ENCODE data around the gene NQO2. TPM values are rescaled to one million over a fixed set of nuclear protein-coding genes. Genes with fewer than 3 reads are reported as not detected.
"Not testable (repeated sequence)": the region's sequence is repeated elsewhere in the genome, so short reads cannot be mapped to it uniquely, and the experiment has no call there.

NQO2 gene
- total RNA-seq, 1 donor from 2014 or later, result 19.1 TPM

- no peak overlapping the region for H3K4me3 Mint-ChIP-seq
- no peaks in the 10 kb centered on the region for H3K27me3 Mint-ChIP-seq
- H3K36me3 Mint-ChIP-seq, result peaks cover 31% of the 10 kb centered on the region
- no peak for DNase-seq (ENCODE audit: extremely low spot score, unreplicated experiment)
- TF ChIP-seq, protein P1, sequence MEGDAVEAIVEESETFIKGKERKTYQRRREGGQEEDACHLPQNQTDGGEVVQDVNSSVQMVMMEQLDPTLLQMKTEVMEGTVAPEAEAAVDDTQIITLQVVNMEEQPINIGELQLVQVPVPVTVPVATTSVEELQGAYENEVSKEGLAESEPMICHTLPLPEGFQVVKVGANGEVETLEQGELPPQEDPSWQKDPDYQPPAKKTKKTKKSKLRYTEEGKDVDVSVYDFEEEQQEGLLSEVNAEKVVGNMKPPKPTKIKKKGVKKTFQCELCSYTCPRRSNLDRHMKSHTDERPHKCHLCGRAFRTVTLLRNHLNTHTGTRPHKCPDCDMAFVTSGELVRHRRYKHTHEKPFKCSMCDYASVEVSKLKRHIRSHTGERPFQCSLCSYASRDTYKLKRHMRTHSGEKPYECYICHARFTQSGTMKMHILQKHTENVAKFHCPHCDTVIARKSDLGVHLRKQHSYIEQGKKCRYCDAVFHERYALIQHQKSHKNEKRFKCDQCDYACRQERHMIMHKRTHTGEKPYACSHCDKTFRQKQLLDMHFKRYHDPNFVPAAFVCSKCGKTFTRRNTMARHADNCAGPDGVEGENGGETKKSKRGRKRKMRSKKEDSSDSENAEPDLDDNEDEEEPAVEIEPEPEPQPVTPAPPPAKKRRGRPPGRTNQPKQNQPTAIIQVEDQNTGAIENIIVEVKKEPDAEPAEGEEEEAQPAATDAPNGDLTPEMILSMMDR (conservative IDR thresholded peaks at IDR 0.05), result no peak
- peaks cover 7% of the 10 kb centered on the region for H3K9me3 Mint-ChIP-seq
- H3K4me1 Mint-ChIP-seq (ENCODE audit: unreplicated experiment), result peaks cover 6% of the 10 kb centered on the region
- no peak overlapping the region for H3K27ac Mint-ChIP-seq
Observed at GRCh38 chr6:3019065-3019464, 19.4 kb downstream of the NQO2 start.

DNA sequence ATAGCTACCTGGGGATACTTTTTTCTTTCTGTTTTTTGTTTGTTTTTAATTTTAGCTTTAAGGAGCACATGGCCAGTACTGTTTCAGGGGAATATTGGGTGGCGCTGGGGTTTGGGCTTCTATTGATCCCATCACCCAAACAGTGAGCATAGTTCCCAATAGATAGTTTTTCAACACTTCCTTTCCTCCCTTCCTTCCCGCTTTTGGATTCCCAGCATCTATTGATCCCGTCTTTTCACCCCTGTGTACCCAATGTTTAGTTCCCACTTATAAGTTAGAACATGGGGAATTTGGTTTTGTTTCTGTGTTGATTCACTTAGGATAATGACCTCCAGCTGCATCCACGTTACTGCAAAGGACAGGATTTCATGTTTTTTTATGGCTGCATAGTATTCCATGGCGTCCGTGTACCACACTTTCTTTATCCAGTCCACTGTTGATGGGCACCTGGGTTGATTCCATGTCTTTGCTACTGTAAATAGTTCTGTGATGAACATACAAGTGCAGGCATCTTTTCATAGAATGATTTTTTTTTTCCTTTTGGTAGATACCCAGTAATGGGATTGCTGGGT lies 20.1 kb downstream of the NQO2 start:
- H3K27me3 Mint-ChIP-seq, result no peaks in the 10 kb centered on the region
- no peak for DNase-seq (ENCODE audit: extremely low spot score, unreplicated experiment)
- no peak overlapping the region for H3K27ac Mint-ChIP-seq
- H3K36me3 Mint-ChIP-seq, result peaks cover 26% of the 10 kb centered on the region
- TF ChIP-seq, protein P1 (conservative IDR thresholded peaks at IDR 0.05), result no peak
- H3K4me3 Mint-ChIP-seq, result no peak overlapping the region
- peaks cover 6% of the 10 kb centered on the region for H3K4me1 Mint-ChIP-seq (ENCODE audit: unreplicated experiment)
- H3K9me3 Mint-ChIP-seq, result peaks cover 7% of the 10 kb centered on the region

GRCh38 chr6:3020976-3021598 lies 21.4 kb downstream of the NQO2 start:
- H3K27ac Mint-ChIP-seq; DNase-seq (ENCODE audit: extremely low spot score, unreplicated experiment); H3K4me1 Mint-ChIP-seq (ENCODE audit: unreplicated experiment); H3K9me3 Mint-ChIP-seq; H3K4me3 Mint-ChIP-seq; H3K27me3 Mint-ChIP-seq: not testable (repeated sequence)
- peaks cover 22% of the 10 kb centered on the region for H3K36me3 Mint-ChIP-seq

DNA sequence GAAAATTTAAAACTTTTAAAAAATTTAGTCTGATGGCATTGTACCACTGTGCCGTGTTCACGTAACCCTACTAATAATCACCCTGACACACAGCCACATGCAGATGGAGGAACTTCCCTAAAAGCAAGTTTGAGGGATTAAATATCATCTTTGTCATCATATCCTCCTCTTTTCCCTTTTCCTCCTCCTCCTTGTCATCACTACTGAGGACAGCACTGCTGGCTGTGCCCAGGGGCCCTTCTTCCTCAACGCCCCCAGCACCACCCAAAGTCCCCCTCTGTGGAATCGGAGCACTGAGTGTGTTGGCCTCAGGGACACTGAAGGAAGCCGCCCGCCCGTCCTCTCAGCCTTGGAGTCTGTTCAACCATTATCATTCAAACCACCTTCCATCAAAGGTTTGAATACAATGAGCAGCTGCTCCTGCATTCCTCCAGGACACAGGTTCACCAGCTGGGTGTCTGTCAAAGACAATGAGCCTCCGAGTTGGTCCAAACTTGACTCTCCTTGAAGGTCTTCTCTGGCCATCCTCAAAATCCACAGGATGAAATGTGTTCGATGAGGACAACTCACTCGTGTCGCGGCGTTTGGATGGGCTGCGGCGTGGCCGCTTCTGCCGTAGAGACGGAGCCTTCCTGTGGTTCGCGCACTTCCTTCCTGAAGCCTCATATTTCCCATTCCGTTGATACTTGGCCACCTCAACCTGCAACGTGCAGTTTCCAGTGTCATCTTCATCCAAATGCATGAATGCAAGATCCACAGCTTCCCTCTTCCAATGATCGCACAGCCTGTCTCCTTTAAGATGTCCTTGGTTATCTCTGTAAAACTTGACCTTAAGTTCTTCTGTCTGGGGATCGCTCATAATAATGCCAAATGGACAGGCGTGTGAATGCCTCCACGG lies 23.3 kb downstream of the NQO2 start:
- peaks cover 16% of the 10 kb centered on the region for H3K4me1 Mint-ChIP-seq (ENCODE audit: unreplicated experiment)
- H3K36me3 Mint-ChIP-seq, result peaks cover 17% of the 10 kb centered on the region
- H3K4me3 Mint-ChIP-seq, result peak overlapping the region; percentile 3
- peak overlapping the region; percentile 68 for H3K27ac Mint-ChIP-seq
- H3K9me3 Mint-ChIP-seq, result peaks cover 7% of the 10 kb centered on the region
- no peaks in the 10 kb centered on the region for H3K27me3 Mint-ChIP-seq
- TF ChIP-seq, protein P1 (conservative IDR thresholded peaks at IDR 0.05), result no peak
- DNase-seq (ENCODE audit: extremely low spot score, unreplicated experiment), result no peak

- DNase-seq (ENCODE audit: extremely low spot score, unreplicated experiment), result no peak
- no peaks in the 10 kb centered on the region for H3K27me3 Mint-ChIP-seq
- TF ChIP-seq, protein P1 (conservative IDR thresholded peaks at IDR 0.05), result no peak
- H3K4me3 Mint-ChIP-seq, result peak overlapping the region; percentile 3
- H3K4me1 Mint-ChIP-seq (ENCODE audit: unreplicated experiment), result peaks cover 16% of the 10 kb centered on the region
- peaks cover 17% of the 10 kb centered on the region for H3K36me3 Mint-ChIP-seq
- H3K27ac Mint-ChIP-seq, result peak overlapping the region; percentile 68
- H3K9me3 Mint-ChIP-seq, result peaks cover 7% of the 10 kb centered on the region
Observed at GRCh38 chr6:3023663-3024483, 24.2 kb downstream of the NQO2 start.

Measured in type B pancreatic cell (in vitro differentiated cells).